Keratinocyte (primary cell): ENCODE data around the gene ACTR10.

Experiments used
- CTCF ChIP-seq, 3 experiments: IDR thresholded peaks in 1 of 3; conservative IDR thresholded peaks in 1 of 3; optimal IDR thresholded peaks in 1 of 3; 2 replicates in 2 of 3; 3 replicates in 1 of 3; pipeline versions ENCODE3 to v1.5.1; 2011; ENCODE audit warnings: low read length in 3 of 3, mild to moderate bottlenecking in 3 of 3, moderate library complexity in 2 of 3, control low read depth in 1 of 3, inconsistent platforms in 1 of 3; ENCODE audit not compliant: insufficient read depth in 2 of 3; ENCODE audit errors: extremely low read depth in 1 of 3
- EZH2 ChIP-seq: IDR thresholded peaks from one replicate; pipeline ENCODE4 v1.6.1; 2012; ENCODE audit warnings: inconsistent platforms, mild to moderate bottlenecking, low read length, moderate library complexity

- no peak for TF ChIP-seq CTCF (optimal IDR thresholded peaks at IDR 0.05 in 1 of 3, IDR thresholded peaks at IDR 0.05 in 1 of 3, conservative IDR thresholded peaks at IDR 0.05 in 1 of 3; ENCODE audit: extremely low read depth in 1 of 3, insufficient read depth in 2 of 3, low read length in 3 of 3)
- no peak for TF ChIP-seq EZH2
Observed at GRCh38 chr14:58200480-58200841, 512 bp downstream of the ACTR10 start.
